NCI-H345 (cell line): ENCODE measurements around the gene HOXB1.
A peak's percentile ranks its signal among the peaks of the same experiment; 100 is the strongest.
"Not testable (repeated sequence)": the region's sequence is repeated elsewhere in the genome, so short reads cannot be mapped to it uniquely, and the experiment has no call there.

Experiments used
- DNase-seq: peaks from one replicate; lab custom pipeline; 2025; lab: John Stamatoyannopoulos, UW

HOXB1 gene

GRCh38 chr17:48497103-48497502, 33.7 kb downstream of the HOXB1 start:
- no peak for DNase-seq

- DNase-seq = no peak
These were observed 36.5 kb downstream of the HOXB1 start for GRCh38 chr17:48494335-48494734.

- DNase-seq = peak; percentile 78
These were observed 38.2 kb downstream of the HOXB1 start for GRCh38 chr17:48492401-48493298.

- DNase-seq = no peak
These were observed 39.1 kb downstream of the HOXB1 start for GRCh38 chr17:48491527-48492273.

GRCh38 chr17:48490451-48490892, 40.3 kb downstream of the HOXB1 start:
- DNase-seq = no peak

- no peak for DNase-seq
These were observed 41.0 kb downstream of the HOXB1 start for GRCh38 chr17:48489781-48490180.

- no peak for DNase-seq
These were observed 42.2 kb downstream of the HOXB1 start for GRCh38 chr17:48488548-48489106.

- DNase-seq = no peak
These were observed 43.6 kb downstream of the HOXB1 start for GRCh38 chr17:48487221-48487620.

- no peak for DNase-seq
These were observed 44.3 kb downstream of the HOXB1 start for GRCh38 chr17:48486557-48486956.

GRCh38 chr17:48484850-48485249, 46.0 kb downstream of the HOXB1 start:
- no peak for DNase-seq

GRCh38 chr17:48484256-48484655, 46.6 kb downstream of the HOXB1 start:
- no peak for DNase-seq

- no peak for DNase-seq
These were observed 47.2 kb downstream of the HOXB1 start for GRCh38 chr17:48483471-48484131.

GRCh38 chr17:48483004-48483403, 47.8 kb downstream of the HOXB1 start:
- DNase-seq = no peak

GRCh38 chr17:48482301-48482700, 48.5 kb downstream of the HOXB1 start:
- not testable (repeated sequence) for DNase-seq

GRCh38 chr17:48479014-48479402, 51.8 kb downstream of the HOXB1 start:
- DNase-seq = no peak
